CD1c-positive myeloid dendritic cell (primary cell): Measurements from ENCODE around the gene TMEM115.

ENCODE experiments used
- DNase-seq: peaks from one replicate; pipeline ENCODE4 v3.0.0-alpha.2; 2016; ENCODE audit errors: extremely low spot score

TMEM115 gene

DNA sequence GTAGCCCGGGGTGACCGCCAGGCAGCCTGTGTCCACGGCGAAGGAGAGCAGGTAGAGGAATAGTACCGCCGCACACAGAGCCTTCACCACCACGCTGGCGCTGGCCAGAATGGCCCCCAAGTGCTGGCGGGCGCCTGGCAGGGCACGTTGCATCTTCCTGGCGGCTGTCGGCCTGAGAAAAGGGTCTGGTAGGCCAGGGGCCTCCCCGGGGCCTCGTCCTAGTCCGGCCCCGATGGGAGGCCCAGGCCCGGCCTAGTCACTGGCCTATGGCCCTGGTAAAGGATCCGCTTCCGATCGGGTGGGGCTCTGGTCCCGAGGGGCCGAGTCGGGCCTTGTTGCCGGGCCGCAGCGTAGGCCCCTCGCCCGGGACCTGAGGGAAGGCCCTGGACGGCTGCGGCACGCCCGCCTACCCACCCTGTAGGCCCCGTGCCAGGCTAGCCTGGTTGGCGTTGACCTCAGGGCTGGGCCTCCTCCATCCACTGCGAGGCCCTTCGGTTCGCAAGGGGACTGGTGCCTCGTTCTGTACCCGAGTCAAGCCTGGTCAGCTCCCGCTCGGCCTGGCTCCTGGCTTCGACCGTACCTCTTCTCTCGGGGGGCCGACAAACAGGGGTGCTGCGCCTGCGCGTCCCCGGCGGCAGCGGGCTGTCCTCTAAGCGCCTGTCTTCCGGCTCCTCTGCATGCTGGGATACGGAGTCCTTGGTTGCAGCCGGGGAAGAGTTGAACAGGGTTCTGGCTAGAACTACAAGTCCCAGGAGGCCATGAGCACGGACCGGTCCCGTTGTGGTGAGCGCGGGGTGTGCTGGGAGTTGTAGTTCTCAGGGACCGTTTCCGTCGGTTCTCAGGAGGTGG is at the start of gene TMEM115:
TMEM115 (minus strand) TSS at position 611 of the 849 bp plus-strand sequence; CDS start at position 153, 458 bp downstream.
- DNase-seq: peak; percentile 97

- DNase-seq: no peak
Measured at GRCh38 chr3:50408443-50408944, 49.2 kb upstream of the TMEM115 start.

GRCh38 chr3:50406487-50406886 is 47.2 kb upstream of the TMEM115 start:
- no peak for DNase-seq

DNA sequence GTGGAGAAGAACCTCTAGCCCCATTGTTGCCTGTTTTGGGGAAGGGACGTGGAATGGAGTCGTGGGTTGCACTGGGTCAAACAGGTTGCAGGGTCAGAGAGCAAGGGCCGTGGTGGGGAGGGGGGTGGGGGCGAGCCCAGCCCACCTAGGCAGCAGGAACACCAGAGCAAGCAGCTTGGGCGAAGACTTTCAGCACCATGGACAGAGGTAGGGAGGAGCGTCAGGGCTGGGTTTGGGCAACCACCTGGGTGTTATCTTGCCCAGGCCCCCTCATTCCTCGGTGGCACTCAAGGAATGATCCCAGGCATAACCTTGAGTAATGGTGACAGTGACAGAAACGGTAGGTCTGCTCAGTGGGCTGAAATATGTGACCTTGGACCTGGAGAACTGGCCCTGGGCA is 45.9 kb upstream of the TMEM115 start:
- DNase-seq: peak; percentile 20

DNA sequence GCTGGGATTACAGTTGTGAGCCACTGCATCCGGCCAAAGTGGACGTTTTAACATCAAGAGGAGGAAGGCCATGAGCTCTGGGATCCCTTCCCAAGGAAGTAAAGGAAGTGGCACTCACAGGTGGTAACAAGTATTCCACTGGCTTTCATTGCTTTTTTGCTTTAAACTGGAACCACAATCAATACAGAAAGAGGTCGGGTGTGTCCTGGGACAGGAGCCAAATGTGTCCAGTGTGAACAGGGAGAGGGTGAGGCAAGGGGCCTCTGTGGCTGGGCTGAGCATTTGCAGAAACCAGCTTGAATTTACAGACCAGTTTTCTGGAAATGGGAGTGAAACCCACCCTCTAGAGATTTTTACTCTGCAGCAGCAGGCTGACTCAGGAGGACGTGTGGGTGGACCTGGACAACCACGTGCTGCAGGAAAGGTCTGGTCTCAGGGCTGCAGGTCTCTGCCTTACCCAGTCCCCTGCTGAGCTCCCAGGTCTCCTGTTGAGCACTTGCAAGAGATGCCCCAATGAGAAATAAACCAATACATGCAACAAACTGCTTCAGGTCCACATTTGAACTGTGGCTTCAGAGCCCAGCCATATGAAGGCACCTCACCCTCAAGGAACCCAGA is 42.8 kb upstream of the TMEM115 start:
- DNase-seq: no peak

- DNase-seq: no peak
Measured at GRCh38 chr3:50396502-50396901, 37.2 kb upstream of the TMEM115 start.

DNA sequence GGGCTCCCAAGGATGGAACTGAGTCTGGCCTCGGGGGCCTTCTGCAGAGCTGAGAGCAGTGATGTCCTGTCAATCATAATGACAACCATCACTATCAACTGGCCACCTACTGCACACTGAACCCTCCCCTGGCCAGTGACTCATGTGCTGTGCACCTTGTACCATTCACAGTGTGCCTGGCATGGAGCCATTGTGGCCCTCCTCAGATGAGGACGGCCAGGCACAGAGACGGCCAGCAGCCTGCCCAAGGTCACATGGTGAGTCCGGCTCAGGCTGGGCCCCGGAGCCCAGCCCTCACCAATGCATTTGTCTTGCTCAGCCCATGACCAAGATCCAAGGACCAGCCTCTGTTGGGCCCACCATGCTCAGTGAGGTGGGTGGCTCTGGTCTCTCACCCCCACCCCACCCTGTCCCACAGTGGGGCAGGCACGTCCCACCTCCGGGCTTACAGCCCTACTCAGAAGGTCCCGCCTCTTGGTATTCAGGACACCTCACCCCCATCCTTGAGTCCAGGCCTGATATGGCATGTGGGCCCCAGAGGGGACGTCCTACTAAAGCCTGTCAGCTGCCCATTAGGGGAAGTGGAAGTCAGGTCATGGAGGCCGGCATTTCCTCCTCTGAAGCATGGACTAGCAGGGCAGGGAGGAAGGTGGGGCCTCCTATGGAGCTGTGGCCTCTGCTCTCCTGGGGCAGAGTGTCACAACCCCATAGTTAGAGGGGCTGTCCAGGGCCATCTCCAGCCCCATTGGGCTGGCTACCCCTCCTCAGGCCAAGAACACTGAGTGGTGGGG is 35.9 kb upstream of the TMEM115 start:
- peak; percentile 74 for DNase-seq

GRCh38 chr3:50393061-50393460 is 33.7 kb upstream of the TMEM115 start:
- DNase-seq: no peak

- DNase-seq: no peak
Measured at GRCh38 chr3:50392101-50392715, 32.9 kb upstream of the TMEM115 start.

- DNase-seq: no peak
Measured at GRCh38 chr3:50390508-50391224, 31.3 kb upstream of the TMEM115 start.

- no peak for DNase-seq
Measured at GRCh38 chr3:50389414-50389767, 30.1 kb upstream of the TMEM115 start.

DNA sequence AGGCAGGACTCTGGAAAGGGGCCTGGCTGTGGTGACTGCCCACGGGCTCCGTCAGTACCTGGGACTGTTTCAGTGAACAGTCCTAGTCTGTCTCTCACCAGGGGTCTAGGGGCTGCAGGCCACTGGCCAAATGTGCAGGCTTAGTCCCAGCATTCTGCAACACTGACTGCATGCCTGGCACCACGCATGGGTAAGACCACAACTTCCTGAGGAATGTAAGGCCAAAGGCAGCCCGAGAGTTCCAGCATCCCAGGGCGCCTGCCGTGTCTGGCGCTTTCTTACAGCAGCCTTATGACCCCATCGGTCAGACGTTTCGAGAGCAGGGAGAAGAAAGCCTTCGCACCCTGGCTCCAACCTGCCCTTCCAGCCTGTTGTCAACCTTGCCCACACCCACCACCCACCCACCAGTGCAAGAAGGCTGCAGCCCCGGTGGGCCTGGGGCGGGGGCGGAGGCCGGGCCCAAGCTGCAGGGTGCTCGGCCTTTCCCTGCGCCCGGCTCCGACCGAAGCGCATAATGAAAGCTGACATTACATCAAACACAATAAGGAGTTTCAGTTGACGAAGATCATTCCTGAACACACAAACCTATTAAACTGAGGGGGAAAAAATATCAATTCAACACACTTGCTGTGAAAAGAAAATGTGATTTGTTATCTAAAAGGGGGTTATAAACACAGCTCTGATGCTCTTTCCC is 29.5 kb upstream of the TMEM115 start:
- no peak for DNase-seq

GRCh38 chr3:50388016-50388719 is 28.8 kb upstream of the TMEM115 start:
- DNase-seq: no peak

DNA sequence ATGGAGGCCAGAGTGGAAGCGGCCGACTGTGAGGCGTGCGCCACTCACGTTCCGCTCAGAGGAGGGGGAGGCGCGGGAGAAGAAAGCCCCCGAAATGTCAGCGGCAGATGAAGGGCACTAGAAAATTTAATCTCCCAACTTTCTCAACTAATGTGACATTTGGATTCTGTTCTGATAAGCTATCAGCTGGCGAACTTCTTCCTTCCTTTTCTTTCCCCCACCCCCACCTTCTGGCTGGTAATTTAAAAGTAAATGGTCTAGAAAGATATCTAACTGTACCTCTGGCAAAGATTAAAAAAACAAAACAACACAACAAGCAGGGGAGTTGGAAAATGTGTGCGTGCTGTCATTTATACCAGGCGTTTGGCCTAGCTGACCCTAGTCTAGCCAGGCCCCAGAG is 26.4 kb upstream of the TMEM115 start:
- no peak for DNase-seq

- no peak for DNase-seq
Measured at GRCh38 chr3:50383750-50384149, 24.4 kb upstream of the TMEM115 start.

DNA sequence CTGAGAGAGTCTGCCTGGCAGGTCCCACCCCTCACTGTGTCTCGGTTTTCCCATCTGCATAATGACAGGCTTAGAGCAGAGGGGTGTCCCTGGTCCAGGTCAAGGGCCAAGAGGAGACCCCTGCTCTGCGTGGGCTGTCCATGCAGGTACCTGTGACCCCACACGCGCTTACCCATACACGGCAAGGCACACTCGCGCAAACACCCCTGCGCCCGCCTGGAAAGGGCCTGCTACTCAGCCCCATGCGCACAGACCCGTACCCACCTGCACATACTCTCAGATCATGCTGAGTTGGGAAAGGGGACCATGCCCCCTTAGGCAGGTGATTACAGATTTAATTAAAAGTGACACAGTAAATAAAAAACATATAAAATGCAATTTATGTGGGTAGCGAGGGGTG is 23.4 kb upstream of the TMEM115 start:
- no peak for DNase-seq

GRCh38 chr3:50381383-50381782 is 22.1 kb upstream of the TMEM115 start:
- no peak for DNase-seq

GRCh38 chr3:50380405-50381085 is 21.2 kb upstream of the TMEM115 start:
- no peak for DNase-seq

- DNase-seq: no peak
Measured at GRCh38 chr3:50378757-50379156, 19.4 kb upstream of the TMEM115 start.
